SU-DHL-6 (cell line): Measurements from ENCODE around the gene ALG2.

ENCODE experiments used
- H2AFZ ChIP-seq: fragments of 200-600 bp; sonication (generic); 2 replicates; pipeline ENCODE4 v1.6.1; 2014; ENCODE audit warnings: low read depth, mild to moderate bottlenecking, moderate library complexity, mixed read lengths, antibody characterized with exemption, low read length; ENCODE audit not compliant: severe bottlenecking
- H3F3A ChIP-seq: fragments of 200-600 bp; shearing (Covaris generic); 2 replicates; pipeline ENCODE4 v1.6.0; 2016; ENCODE audit warnings: antibody characterized with exemption, mild to moderate bottlenecking; ENCODE audit not compliant: insufficient read depth
- H3K27ac ChIP-seq: fragments of 200-600 bp; sonication (generic); 2 replicates; pipeline ENCODE4 v1.5.1; 2016; ENCODE audit warnings: low read depth, mild to moderate bottlenecking, low read length, moderate library complexity, mixed read lengths
- H3K27me3 ChIP-seq: fragments of 200-600 bp; sonication (generic), shearing (Covaris generic); 2 replicates; pipeline ENCODE4 v1.6.0; 2014; ENCODE audit warnings: mild to moderate bottlenecking, low read length
- H3K36me3 ChIP-seq: fragments of 200-600 bp; sonication (generic); 2 replicates; pipeline ENCODE4 v1.6.1; 2014; ENCODE audit warnings: mild to moderate bottlenecking, low read length, mixed read lengths
- H3K4me2 ChIP-seq: fragments of 300-600, 200-600 bp; shearing (Covaris generic), sonication (generic); 2 replicates; pipeline ENCODE4 v1.6.0; 2014; ENCODE audit warnings: low read length, low read depth, mild to moderate bottlenecking; ENCODE audit not compliant: poor library complexity, severe bottlenecking
- H3K4me3 ChIP-seq: fragments of 200-600 bp; sonication (generic); 2 replicates; pipeline ENCODE4 v1.5.1; 2014; ENCODE audit warnings: antibody characterized with exemption, low read length, mild to moderate bottlenecking, mixed read lengths; ENCODE audit not compliant: insufficient read depth, poor library complexity, severe bottlenecking
- H3K79me2 ChIP-seq: fragments of 200-600 bp; sonication (generic); 2 replicates; pipeline ENCODE4 v1.6.1; 2014; ENCODE audit warnings: mild to moderate bottlenecking, low read length, moderate library complexity; ENCODE audit not compliant: insufficient read depth
- H3K9ac ChIP-seq: fragments of 200-600 bp; sonication (generic); 2 replicates; pipeline ENCODE4 v1.7.0; 2014; ENCODE audit warnings: mild to moderate bottlenecking, low read length
- H3K9me2 ChIP-seq: fragments of 200-600 bp; sonication (generic); replicated peaks from 2 replicates; pipeline ENCODE4 v1.6.1; 2014; ENCODE audit warnings: low read length; ENCODE audit not compliant: insufficient read depth
- H3K9me3 ChIP-seq: fragments of 200-600 bp; sonication (generic); 2 replicates; pipeline ENCODE4 v1.6.1; 2014; ENCODE audit warnings: low read length, mixed read lengths; ENCODE audit not compliant: insufficient read depth
- H4K20me1 ChIP-seq: fragments of 200-600 bp; sonication (generic); 2 replicates; pipeline ENCODE4 v1.6.1; 2014; ENCODE audit warnings: low read depth, mild to moderate bottlenecking, antibody characterized with exemption, low read length, moderate library complexity, mixed read lengths
- CTCF ChIP-seq: fragments of 200-600 bp; sonication (generic); IDR thresholded peaks from one replicate; pipeline ENCODE4 v1.5.1; 2017; ENCODE audit warnings: antibody characterized with exemption, mild to moderate bottlenecking, low read length, moderate library complexity; ENCODE audit not compliant: insufficient read depth, poor library complexity, severe bottlenecking
- EZH2phosphoT487 ChIP-seq: fragments of 200-600 bp; sonication (generic), shearing (Covaris generic); conservative IDR thresholded peaks from 2 replicates; pipeline ENCODE4 v1.6.1; 2018; ENCODE audit warnings: mild to moderate bottlenecking, antibody characterized with exemption, low read length, moderate library complexity, mixed read lengths

Gene ALG2

GRCh38 chr9:99192786-99193465 is 28.8 kb downstream of the ALG2 start:
- no peaks in the 10 kb centered on the region for H4K20me1 ChIP-seq
- TF ChIP-seq EZH2phosphoT487 (no peak), CTCF (no peak)
- no peak overlapping the region for H2AFZ ChIP-seq
- H3K9ac ChIP-seq, result no peak overlapping the region
- no peak overlapping the region for H3K4me2 ChIP-seq
- no peaks in the 10 kb centered on the region for H3K36me3 ChIP-seq
- no peaks in the 10 kb centered on the region for H3F3A ChIP-seq
- no peak overlapping the region for H3K4me3 ChIP-seq
- no peak overlapping the region for H3K27ac ChIP-seq
- H3K9me3 ChIP-seq, result no peaks in the 10 kb centered on the region
- no peaks in the 10 kb centered on the region for H3K9me2 ChIP-seq
- H3K27me3 ChIP-seq, result no peaks in the 10 kb centered on the region
- no peaks in the 10 kb centered on the region for H3K79me2 ChIP-seq

GRCh38 chr9:99190597-99191283 is 31.0 kb downstream of the ALG2 start:
- Histone ChIP-seq H3K9me3 (no peaks in the 10 kb centered on the region), H3K27me3 (no peaks in the 10 kb centered on the region), H3K4me3 (no peak overlapping the region), H2AFZ (no peak overlapping the region), H3K4me2 (no peak overlapping the region), H3K79me2 (no peaks in the 10 kb centered on the region), H3K27ac (no peak overlapping the region), H3K36me3 (no peaks in the 10 kb centered on the region), H3F3A (no peaks in the 10 kb centered on the region), H4K20me1 (no peaks in the 10 kb centered on the region), H3K9ac (no peak overlapping the region), H3K9me2 (no peaks in the 10 kb centered on the region)
- no peak for TF ChIP-seq CTCF
- no peak for TF ChIP-seq EZH2phosphoT487

- Histone ChIP-seq H3F3A (no peaks in the 10 kb centered on the region), H3K9ac (no peak overlapping the region), H3K9me2 (no peaks in the 10 kb centered on the region), H3K36me3 (no peaks in the 10 kb centered on the region), H3K27ac (no peak overlapping the region), H3K4me2 (no peak overlapping the region), H3K79me2 (no peaks in the 10 kb centered on the region), H3K4me3 (no peak overlapping the region), H3K9me3 (no peaks in the 10 kb centered on the region), H4K20me1 (no peaks in the 10 kb centered on the region), H2AFZ (no peak overlapping the region), H3K27me3 (no peaks in the 10 kb centered on the region)
- no peak for TF ChIP-seq CTCF
Observed at GRCh38 chr9:99189887-99190596, 31.7 kb downstream of the ALG2 start.
